Keratinocyte (primary cell): ENCODE measurements around the gene TSKU. TPM values are rescaled to one million over a fixed set of nuclear protein-coding genes. Genes with fewer than 3 reads are reported as not detected.
A peak's percentile ranks its signal among the peaks of the same experiment; 100 is the strongest.

Source experiments
- DNase-seq: peaks from one replicate; pipeline ENCODE4 v3.0.0-alpha.2; 2011; ENCODE audit warnings: low read depth, missing footprints, low spot score
- FAIRE-seq: peaks from 2 replicates; lab custom pipeline; 2011; peaks lifted over from hg19 to GRCh38; lab: Jason Lieb, UNC
- H2AFZ ChIP-seq: 2 replicates; pipeline ENCODE4 v1.6.0; 2012; ENCODE audit warnings: low read length, control low read depth, inconsistent platforms; ENCODE audit not compliant: control insufficient read depth
- H3K27ac ChIP-seq: 2 replicates; pipeline ENCODE4 v1.5.1; 2011; ENCODE audit warnings: low read length; ENCODE audit not compliant: control insufficient read depth, insufficient read depth
- H3K27me3 ChIP-seq: 3 replicates; pipeline ENCODE4 v1.6.0; 2011; ENCODE audit warnings: low read length; ENCODE audit not compliant: control insufficient read depth, insufficient read depth; ENCODE audit errors: extremely low read depth
- H3K36me3 ChIP-seq, 2 experiments: 2 replicates in 1 of 2; 3 replicates in 1 of 2; pipeline ENCODE4 v1.5.1; 2011; ENCODE audit warnings: low read length in 2 of 2, mild to moderate bottlenecking in 1 of 2; ENCODE audit not compliant: control insufficient read depth in 2 of 2, insufficient read depth in 2 of 2; ENCODE audit errors: extremely low read depth in 1 of 2
- H3K4me1 ChIP-seq: 3 replicates; pipeline ENCODE4 v1.5.1; 2011; ENCODE audit warnings: low read length; ENCODE audit not compliant: control insufficient read depth, insufficient read depth; ENCODE audit errors: extremely low read depth
- H3K4me2 ChIP-seq: 3 replicates; pipeline ENCODE4 v1.6.0; 2011; ENCODE audit warnings: low read depth, low read length; ENCODE audit not compliant: control insufficient read depth, insufficient read depth; ENCODE audit errors: extremely low read depth
- H3K4me3 ChIP-seq, 3 experiments: fragments of 200-600 bp in 1 of 3; sonication (generic) in 1 of 3; 2 replicates in 2 of 3; 3 replicates in 1 of 3; pipeline ENCODE4 v1.5.1; 2011 to 2016; ENCODE audit warnings: low read length in 3 of 3, mild to moderate bottlenecking in 3 of 3, control low read depth in 2 of 3, inconsistent platforms in 1 of 3, low read depth in 1 of 3, mixed read lengths in 1 of 3, mixed run types in 1 of 3, moderate library complexity in 1 of 3; ENCODE audit not compliant: control insufficient read depth in 2 of 3, insufficient read depth in 2 of 3; ENCODE audit errors: extremely low read depth in 1 of 3
- H3K79me2 ChIP-seq: 2 replicates; pipeline ENCODE4 v1.6.0; 2012; ENCODE audit warnings: low read length; ENCODE audit not compliant: control insufficient read depth, insufficient read depth
- H3K9ac ChIP-seq: 3 replicates; pipeline ENCODE4 v1.6.0; 2011; ENCODE audit warnings: low read length; ENCODE audit not compliant: control insufficient read depth, insufficient read depth; ENCODE audit errors: extremely low read depth
- H3K9me1 ChIP-seq: 3 replicates; pipeline ENCODE4 v1.6.0; 2011; ENCODE audit warnings: low read length; ENCODE audit not compliant: control insufficient read depth, insufficient read depth; ENCODE audit errors: extremely low read depth
- H3K9me3 ChIP-seq: 2 replicates; pipeline ENCODE4 v1.5.1; 2012; ENCODE audit warnings: low read depth, low read length; ENCODE audit not compliant: control insufficient read depth
- H4K20me1 ChIP-seq: 3 replicates; pipeline ENCODE4 v1.6.0; 2011; ENCODE audit warnings: low read length; ENCODE audit not compliant: control insufficient read depth, insufficient read depth; ENCODE audit errors: extremely low read depth
- EZH2 ChIP-seq: IDR thresholded peaks from one replicate; pipeline ENCODE4 v1.6.1; 2012; ENCODE audit warnings: inconsistent platforms, mild to moderate bottlenecking, low read length, moderate library complexity
- dilution Hi-C: fragments of 300-500 bp; cut with MboI; formaldehyde crosslinking; loops from one replicate; pipeline ENCODE4 v1.7.0; 2020; ENCODE audit warnings: low sequenced_read_pairs; ENCODE audit not compliant: extremely low pct_ligation_motif_present
- polyA plus RNA-seq, 5 experiments: library from polyadenylated mRNA; depleted of rRNA in 3 of 5; stranded (reverse) in 3 of 5; stranded (forward) in 1 of 5; unstranded in 1 of 5; fragments of >200 nt; gene quantifications; 1 replicate in 1 of 5; 2 replicates in 3 of 5; 3 replicates in 1 of 5; pipeline versions ENCODE4 v1.2.1 to v1.2.3, GENCODE V29; 2011 to 2012; ENCODE audit warnings: missing spikeins in 2 of 5, low read depth in 1 of 5, low replicate concordance in 1 of 5
- TF ChIP-seq, protein P1 (sequence below), 3 experiments: IDR thresholded peaks in 1 of 3; conservative IDR thresholded peaks in 1 of 3; optimal IDR thresholded peaks in 1 of 3; 2 replicates in 2 of 3; 3 replicates in 1 of 3; pipeline versions ENCODE3 to v1.5.1; 2011; ENCODE audit warnings: low read length in 3 of 3, mild to moderate bottlenecking in 3 of 3, moderate library complexity in 2 of 3, control low read depth in 1 of 3, inconsistent platforms in 1 of 3; ENCODE audit not compliant: insufficient read depth in 2 of 3; ENCODE audit errors: extremely low read depth in 1 of 3

Gene TSKU
- polyA plus RNA-seq, 1 donor (not counting 4 experiments of a cell fraction or from before 2014, with no cell fraction given), result 22.8 TPM

DNA sequence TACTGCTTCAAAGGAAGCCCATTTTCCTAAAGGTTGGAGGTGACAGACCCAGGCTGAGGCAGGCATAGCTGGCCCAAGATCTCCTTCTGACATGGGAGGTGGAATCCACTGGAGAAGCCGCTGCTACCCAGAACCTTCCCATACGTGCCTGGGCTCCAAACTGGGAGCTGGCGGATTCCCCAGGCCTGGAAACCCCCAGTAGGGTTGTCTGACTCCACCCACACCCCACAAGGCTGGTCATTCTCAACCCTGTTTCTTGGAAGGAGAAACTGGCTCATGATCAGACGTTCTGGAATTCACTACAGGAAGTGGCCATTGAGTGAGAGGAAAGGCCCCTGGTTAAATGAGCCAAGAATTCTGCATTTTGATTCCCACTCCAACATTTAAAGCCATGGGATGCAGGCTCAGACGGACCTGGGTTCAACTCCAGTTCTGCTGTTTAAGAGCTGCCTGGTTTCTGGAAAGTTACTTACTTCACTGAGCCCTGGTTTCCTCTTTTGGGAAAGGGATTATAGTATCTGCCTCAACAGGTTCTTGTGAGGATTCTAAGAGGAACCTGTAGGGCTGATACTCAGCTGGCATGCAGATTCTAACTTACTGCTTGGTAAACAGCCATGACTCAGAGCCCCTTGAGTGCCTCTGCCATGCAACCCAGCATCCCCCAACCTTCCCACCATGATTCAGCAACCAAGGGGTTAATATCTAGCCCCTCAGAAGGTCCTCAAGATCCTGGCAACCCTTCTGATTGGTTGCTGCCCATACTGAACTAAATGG, 19.4 kb upstream of the TSKU start:
- Histone ChIP-seq H3K9ac (peak overlapping the region; percentile 49), H3K4me1 (peaks cover 41% of the 10 kb centered on the region), H3K9me3 (no peaks in the 10 kb centered on the region), H2AFZ (peak overlapping the region; percentile 58), H3K4me3 (no peak overlapping the region), H3K27ac (peak overlapping the region; percentile 86), H3K4me2 (peak overlapping the region; percentile 46), H3K27me3 (no peaks in the 10 kb centered on the region), H3K36me3 (no peaks in the 10 kb centered on the region), H3K9me1 (no peaks in the 10 kb centered on the region), H3K79me2 (no peaks in the 10 kb centered on the region), H4K20me1 (no peaks in the 10 kb centered on the region)
- TF ChIP-seq, protein P1, sequence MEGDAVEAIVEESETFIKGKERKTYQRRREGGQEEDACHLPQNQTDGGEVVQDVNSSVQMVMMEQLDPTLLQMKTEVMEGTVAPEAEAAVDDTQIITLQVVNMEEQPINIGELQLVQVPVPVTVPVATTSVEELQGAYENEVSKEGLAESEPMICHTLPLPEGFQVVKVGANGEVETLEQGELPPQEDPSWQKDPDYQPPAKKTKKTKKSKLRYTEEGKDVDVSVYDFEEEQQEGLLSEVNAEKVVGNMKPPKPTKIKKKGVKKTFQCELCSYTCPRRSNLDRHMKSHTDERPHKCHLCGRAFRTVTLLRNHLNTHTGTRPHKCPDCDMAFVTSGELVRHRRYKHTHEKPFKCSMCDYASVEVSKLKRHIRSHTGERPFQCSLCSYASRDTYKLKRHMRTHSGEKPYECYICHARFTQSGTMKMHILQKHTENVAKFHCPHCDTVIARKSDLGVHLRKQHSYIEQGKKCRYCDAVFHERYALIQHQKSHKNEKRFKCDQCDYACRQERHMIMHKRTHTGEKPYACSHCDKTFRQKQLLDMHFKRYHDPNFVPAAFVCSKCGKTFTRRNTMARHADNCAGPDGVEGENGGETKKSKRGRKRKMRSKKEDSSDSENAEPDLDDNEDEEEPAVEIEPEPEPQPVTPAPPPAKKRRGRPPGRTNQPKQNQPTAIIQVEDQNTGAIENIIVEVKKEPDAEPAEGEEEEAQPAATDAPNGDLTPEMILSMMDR (optimal IDR thresholded peaks at IDR 0.05 in 1 of 3, IDR thresholded peaks at IDR 0.05 in 1 of 3, conservative IDR thresholded peaks at IDR 0.05 in 1 of 3; ENCODE audit: extremely low read depth in 1 of 3, insufficient read depth in 2 of 3, low read length in 3 of 3), result no peak
- no peak for TF ChIP-seq EZH2
- dilution Hi-C loops, result no loop called here
- FAIRE-seq (peak; percentile 70), DNase-seq (no peak)

DNA sequence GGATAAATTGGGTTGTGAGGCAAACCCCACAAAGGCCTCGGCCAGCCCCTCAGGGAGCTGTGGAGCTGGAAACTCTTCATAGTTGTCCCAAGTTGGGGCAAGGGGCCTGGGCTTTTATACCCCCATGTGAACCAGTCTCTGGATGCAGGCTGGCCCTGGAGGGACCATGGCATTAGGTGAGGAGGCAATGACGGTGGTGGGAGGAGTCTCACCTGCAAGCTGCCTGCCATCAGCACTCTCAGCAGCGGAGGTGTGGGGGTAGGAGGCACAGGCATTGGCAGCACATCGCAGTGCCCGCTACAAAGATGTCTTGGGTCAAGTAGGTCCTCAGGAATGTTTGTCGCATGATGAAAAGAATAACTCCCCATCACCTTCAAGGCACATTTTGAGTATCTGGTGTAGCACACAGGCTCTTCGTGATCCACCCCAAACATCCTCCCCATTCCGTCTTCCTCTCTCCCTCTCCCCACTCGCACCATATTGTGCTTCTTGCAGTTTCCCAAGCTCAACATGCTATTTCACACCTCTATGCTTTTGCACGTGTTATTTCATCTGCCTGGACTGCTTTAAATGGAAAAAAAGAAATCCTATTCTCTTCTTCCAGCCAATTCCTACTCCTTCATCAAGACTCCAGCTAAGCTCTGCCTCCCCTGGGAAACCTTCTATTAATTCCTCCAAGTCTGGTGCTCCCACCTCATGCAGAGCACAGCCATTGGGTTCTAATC, 18.1 kb upstream of the TSKU start:
- Histone ChIP-seq H3K9ac (no peak overlapping the region), H3K4me2 (no peak overlapping the region), H3K36me3 (no peaks in the 10 kb centered on the region), H3K9me3 (no peaks in the 10 kb centered on the region), H4K20me1 (no peaks in the 10 kb centered on the region), H2AFZ (no peak overlapping the region), H3K79me2 (no peaks in the 10 kb centered on the region), H3K9me1 (no peaks in the 10 kb centered on the region), H3K4me1 (peaks cover 48% of the 10 kb centered on the region), H3K27ac (no peak overlapping the region), H3K4me3 (no peak overlapping the region), H3K27me3 (no peaks in the 10 kb centered on the region)
- dilution Hi-C loops, result no loop called here
- TF ChIP-seq, protein P1 (optimal IDR thresholded peaks at IDR 0.05 in 1 of 3, IDR thresholded peaks at IDR 0.05 in 1 of 3, conservative IDR thresholded peaks at IDR 0.05 in 1 of 3; ENCODE audit: extremely low read depth in 1 of 3, insufficient read depth in 2 of 3, low read length in 3 of 3), result no peak
- no peak for TF ChIP-seq EZH2
- FAIRE-seq (no peak), DNase-seq (no peak)
